ENCODE measurements around the gene ROCK2. TPM values are rescaled to one million over a fixed set of nuclear protein-coding genes. Genes with fewer than 3 reads are reported as not detected.

Gene ROCK2
- total and polyA plus RNA-seq, 2 experiments from 2014 or later: 34.5 to 59.6 TPM

DNA sequence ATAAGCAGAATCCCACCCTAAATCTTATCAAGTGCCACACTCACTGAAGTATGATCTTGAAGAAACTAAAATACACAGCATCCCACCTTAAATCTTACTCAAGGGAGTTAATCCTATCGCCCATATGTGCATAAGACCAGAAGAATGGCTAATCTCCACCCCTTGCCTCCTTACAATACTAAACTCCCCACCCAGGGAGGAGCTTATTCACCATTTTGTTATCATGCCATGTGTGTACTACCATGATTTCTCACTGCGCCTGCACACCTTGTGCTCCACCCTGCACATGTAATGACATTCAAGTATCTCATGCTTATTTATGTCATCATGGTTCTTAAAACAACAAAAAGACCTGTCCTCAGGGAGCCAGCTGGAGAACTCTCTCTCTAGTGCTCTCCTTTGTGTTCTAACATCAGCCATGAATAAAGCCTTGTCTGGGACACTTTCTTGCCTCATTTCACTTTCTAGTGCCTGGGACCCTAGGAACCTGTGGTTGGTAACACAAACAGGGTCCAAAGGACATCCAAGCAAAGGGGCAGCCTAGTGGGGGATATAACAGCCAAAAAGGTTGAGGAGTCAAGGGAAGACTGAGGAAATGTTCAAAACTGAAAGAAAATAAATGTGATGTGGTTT is 101.8 kb downstream of the ROCK2 start:
- no peak overlapping the region for H2AFZ ChIP-seq
- H4K20me1 ChIP-seq (ENCODE audit: insufficient read depth, poor library complexity, severe bottlenecking): peaks cover 4% of the 10 kb centered on the region

DNA sequence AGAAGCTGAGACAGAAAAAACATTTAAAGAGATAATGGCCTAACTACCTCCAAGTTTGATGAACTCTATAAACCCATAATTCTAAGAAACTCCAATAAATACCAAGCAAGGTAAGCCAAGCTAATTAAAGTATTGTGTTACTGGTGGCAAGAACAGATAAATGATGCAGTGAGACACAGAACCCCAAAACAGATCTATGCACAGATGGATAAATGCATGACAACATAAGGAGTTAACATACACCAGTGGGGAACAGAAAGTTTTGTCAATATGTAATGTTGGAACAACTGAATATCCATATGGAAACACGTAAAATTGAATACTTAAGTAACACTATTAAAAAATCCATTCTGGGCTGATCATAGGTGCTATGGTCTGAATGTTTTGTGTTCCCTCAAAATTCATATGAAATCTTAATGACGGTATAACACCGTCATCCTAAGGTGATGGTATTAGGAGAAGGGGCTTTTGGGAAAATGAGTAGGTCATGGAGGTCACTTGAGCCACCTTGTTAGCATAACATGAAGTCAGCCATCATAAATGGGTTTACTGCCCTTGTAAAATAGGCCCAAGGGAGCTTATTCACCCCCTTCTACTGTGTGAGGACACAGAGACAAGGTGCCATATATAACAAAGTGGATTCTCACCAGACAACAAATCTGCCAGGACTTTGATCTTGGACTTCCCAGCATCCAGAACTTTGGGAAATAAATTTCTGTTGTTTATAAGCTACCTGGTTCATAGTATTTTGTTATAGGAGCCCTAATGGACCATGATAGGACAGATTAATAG is 102.8 kb downstream of the ROCK2 start:
- no peaks in the 10 kb centered on the region for H3K27me3 ChIP-seq
- peaks cover 69% of the 10 kb centered on the region for H3K79me2 ChIP-seq
- no peaks in the 10 kb centered on the region for H3K4me1 ChIP-seq (ENCODE audit: insufficient read depth)
- 96% methylated on average over 3 of the region's 3 CpGs for WGBS (ENCODE audit: low lambda C conversion rate, missing lambda C conversion rate)
- no peak for DNase-seq (ENCODE audit: low spot score)
- H3K9me2 ChIP-seq (replicated peaks; ENCODE audit: insufficient read depth): no peaks in the 10 kb centered on the region
- H3K36me3 ChIP-seq (replicated peaks; ENCODE audit: insufficient read depth, low read depth): no peaks in the 10 kb centered on the region
- no peaks in the 10 kb centered on the region for H3K9me3 ChIP-seq (ENCODE audit: low read depth)
- no peak overlapping the region for H3K4me2 ChIP-seq
- no peak overlapping the region for H3K27ac ChIP-seq
- TF ChIP-seq EZH2 (IDR thresholded peaks at IDR 0.05; ENCODE audit: borderline replicate concordance) (no peak), EZH2phosphoT487 (IDR thresholded peaks at IDR 0.05; ENCODE audit: low read depth, severe bottlenecking, unreplicated experiment) (no peak)
- TF ChIP-seq, protein P1, sequence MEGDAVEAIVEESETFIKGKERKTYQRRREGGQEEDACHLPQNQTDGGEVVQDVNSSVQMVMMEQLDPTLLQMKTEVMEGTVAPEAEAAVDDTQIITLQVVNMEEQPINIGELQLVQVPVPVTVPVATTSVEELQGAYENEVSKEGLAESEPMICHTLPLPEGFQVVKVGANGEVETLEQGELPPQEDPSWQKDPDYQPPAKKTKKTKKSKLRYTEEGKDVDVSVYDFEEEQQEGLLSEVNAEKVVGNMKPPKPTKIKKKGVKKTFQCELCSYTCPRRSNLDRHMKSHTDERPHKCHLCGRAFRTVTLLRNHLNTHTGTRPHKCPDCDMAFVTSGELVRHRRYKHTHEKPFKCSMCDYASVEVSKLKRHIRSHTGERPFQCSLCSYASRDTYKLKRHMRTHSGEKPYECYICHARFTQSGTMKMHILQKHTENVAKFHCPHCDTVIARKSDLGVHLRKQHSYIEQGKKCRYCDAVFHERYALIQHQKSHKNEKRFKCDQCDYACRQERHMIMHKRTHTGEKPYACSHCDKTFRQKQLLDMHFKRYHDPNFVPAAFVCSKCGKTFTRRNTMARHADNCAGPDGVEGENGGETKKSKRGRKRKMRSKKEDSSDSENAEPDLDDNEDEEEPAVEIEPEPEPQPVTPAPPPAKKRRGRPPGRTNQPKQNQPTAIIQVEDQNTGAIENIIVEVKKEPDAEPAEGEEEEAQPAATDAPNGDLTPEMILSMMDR (IDR thresholded peaks at IDR 0.05; ENCODE audit: poor library complexity): no peak
- peaks cover 4% of the 10 kb centered on the region for H4K20me1 ChIP-seq (ENCODE audit: insufficient read depth, poor library complexity, severe bottlenecking)
- H2AFZ ChIP-seq: no peak overlapping the region
- no peak overlapping the region for H3K4me3 ChIP-seq

More for the DNA sequence above, 101.8 kb downstream of the ROCK2 start:
- Histone ChIP-seq H3K79me2 (peaks cover 62% of the 10 kb centered on the region), H3K4me1 (ENCODE audit: insufficient read depth) (no peaks in the 10 kb centered on the region), H3K9me2 (replicated peaks; ENCODE audit: insufficient read depth) (no peaks in the 10 kb centered on the region), H3K27ac (no peak overlapping the region), H3K4me2 (no peak overlapping the region), H3K27me3 (no peaks in the 10 kb centered on the region), H3K9me3 (ENCODE audit: low read depth) (no peaks in the 10 kb centered on the region), H3K36me3 (replicated peaks; ENCODE audit: insufficient read depth, low read depth) (no peaks in the 10 kb centered on the region), H3K4me3 (no peak overlapping the region)
- WGBS (ENCODE audit: low lambda C conversion rate, missing lambda C conversion rate): 98% methylated on average over 2 of the region's 2 CpGs
- DNase-seq (ENCODE audit: low spot score): no peak
- TF ChIP-seq, protein P1 (IDR thresholded peaks at IDR 0.05; ENCODE audit: poor library complexity): no peak

DNA sequence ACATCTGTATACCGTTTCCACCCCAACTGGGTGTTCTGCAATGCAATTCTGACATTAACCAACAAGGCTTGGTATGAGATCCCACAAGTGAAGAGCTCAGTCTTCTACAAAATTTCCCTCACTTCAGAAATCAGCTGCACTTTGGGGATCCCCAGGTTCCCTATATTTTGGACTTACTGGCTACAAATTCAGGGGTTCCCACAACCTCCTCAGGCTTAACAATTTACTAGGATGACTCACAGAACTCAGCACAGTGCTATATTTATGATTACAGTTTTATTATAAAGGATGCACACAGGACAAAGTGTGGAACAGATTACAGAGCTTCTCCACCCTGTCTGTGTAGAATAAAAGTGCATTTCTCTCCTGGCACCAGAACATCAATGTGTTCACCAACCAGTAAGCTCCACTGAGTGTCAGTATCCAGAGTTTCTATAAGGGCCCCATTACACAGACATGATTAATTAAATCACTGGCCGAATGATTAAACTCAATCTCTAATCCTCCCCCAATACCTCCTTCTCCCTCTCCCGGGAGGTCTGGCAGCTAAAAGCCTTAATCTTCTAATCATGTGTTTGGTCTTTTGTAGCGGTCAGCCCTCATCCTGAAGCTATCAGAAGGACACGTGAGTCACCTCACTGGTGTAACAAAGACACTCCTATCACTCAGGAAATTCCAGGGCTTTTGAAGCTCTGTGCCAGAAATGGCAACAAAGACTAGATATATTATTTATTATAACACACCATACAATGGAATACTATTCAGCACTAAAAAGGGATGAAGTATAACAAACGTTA is 104.6 kb downstream of the ROCK2 start:
- 78% methylated on average over 6 of the region's 6 CpGs for WGBS (ENCODE audit: low lambda C conversion rate, missing lambda C conversion rate)
- peaks cover 79% of the 10 kb centered on the region for H3K79me2 ChIP-seq
- no peak overlapping the region for H3K4me2 ChIP-seq
- H3K4me1 ChIP-seq (ENCODE audit: insufficient read depth): no peaks in the 10 kb centered on the region
- H3K27me3 ChIP-seq: no peaks in the 10 kb centered on the region
- H4K20me1 ChIP-seq (ENCODE audit: insufficient read depth, poor library complexity, severe bottlenecking): no peaks in the 10 kb centered on the region
- no peak for TF ChIP-seq EZH2phosphoT487 (IDR thresholded peaks at IDR 0.05; ENCODE audit: low read depth, severe bottlenecking, unreplicated experiment)
- TF ChIP-seq, protein P1 (IDR thresholded peaks at IDR 0.05; ENCODE audit: poor library complexity): no peak
- no peak for TF ChIP-seq EZH2 (IDR thresholded peaks at IDR 0.05; ENCODE audit: borderline replicate concordance)
- H3K36me3 ChIP-seq (replicated peaks; ENCODE audit: insufficient read depth, low read depth): no peaks in the 10 kb centered on the region
- no peaks in the 10 kb centered on the region for H3K9me3 ChIP-seq (ENCODE audit: low read depth)
- no peak overlapping the region for H3K4me3 ChIP-seq
- H2AFZ ChIP-seq: no peak overlapping the region
- DNase-seq (ENCODE audit: low spot score): peak; percentile 8
- H3K27ac ChIP-seq: no peak overlapping the region
- H3K9me2 ChIP-seq (replicated peaks; ENCODE audit: insufficient read depth): no peaks in the 10 kb centered on the region
